ENCODE data around the gene PTPRD. TPM values are rescaled to one million over a fixed set of nuclear protein-coding genes. Genes with fewer than 3 reads are reported as not detected.
"Not testable (repeated sequence)": the region's sequence is repeated elsewhere in the genome, so short reads cannot be mapped to it uniquely, and the experiment has no call there.

Gene PTPRD
- total and polyA plus RNA-seq, 2 donors (not counting 1 experiment from before 2014, with no cell fraction given), result not detected

DNA sequence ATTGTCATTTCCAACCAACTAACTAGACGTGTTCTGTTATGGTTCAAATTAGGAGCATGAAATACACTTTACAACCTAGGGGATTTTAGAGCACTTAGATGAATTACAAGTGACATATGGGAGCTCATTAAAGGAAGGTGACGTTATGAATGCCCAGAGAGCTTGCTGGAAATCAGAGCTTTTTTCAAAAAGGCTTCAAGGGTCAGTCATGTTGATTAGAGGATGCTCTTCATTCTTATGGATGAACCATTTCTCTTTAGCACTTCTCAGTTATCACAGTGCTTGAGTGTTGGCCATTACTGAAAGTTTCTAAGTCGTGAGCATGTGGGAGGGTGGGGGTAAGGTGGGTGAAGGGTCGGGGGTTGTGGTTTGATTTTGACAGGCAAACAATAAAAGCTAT lies 1567.7 kb downstream of the PTPRD start:
- Histone ChIP-seq H3K27ac (ENCODE audit: low read length in 2 of 2) (no peak overlapping the region), H3K36me3 (replicated peaks in 1 of 2; ENCODE audit: control extremely low read depth in 1 of 2, control insufficient read depth in 1 of 2, extremely low read depth in 1 of 2, insufficient read depth in 2 of 2, low read length in 1 of 2) (no peaks in the 10 kb centered on the region), H3K4me2 (replicated peaks; ENCODE audit: low read depth, low read length, poor library complexity, severe bottlenecking) (no peak overlapping the region), H2AFZ (ENCODE audit: insufficient read depth, low read depth, low read length, poor library complexity, severe bottlenecking) (no peak overlapping the region), H3K79me2 (ENCODE audit: control insufficient read depth, insufficient read depth, low read length) (no peaks in the 10 kb centered on the region), H3K4me1 (ENCODE audit: control insufficient read depth in 2 of 2, insufficient read depth in 2 of 2, low read length in 2 of 2) (no peaks in the 10 kb centered on the region), H3K4me3 (ENCODE audit: control extremely low read depth in 1 of 5, extremely low read depth in 1 of 5, insufficient read depth in 1 of 5, low read depth in 2 of 5, low read length in 4 of 5) (no peak overlapping the region), H3K9ac (ENCODE audit: low read length) (no peak overlapping the region), H4K20me1 (ENCODE audit: control insufficient read depth, insufficient read depth, low read length, poor library complexity, severe bottlenecking) (no peaks in the 10 kb centered on the region), H3K27me3 (replicated peaks in 1 of 4; ENCODE audit: control extremely low read depth in 1 of 4, control insufficient read depth in 3 of 4, insufficient read depth in 4 of 4, low read length in 3 of 4) (no peaks in the 10 kb centered on the region), H3K9me3 (ENCODE audit: control extremely low read depth in 1 of 3, control insufficient read depth in 2 of 3, insufficient read depth in 1 of 3, low read length in 2 of 3) (no peaks in the 10 kb centered on the region)
- Mint-ChIP-seq H3K4me1 (no peaks in the 10 kb centered on the region), H3K4me3 (no peak overlapping the region), H3K9me3 (ENCODE audit: insufficient read depth) (peaks cover 6% of the 10 kb centered on the region), H3K27me3 (no peaks in the 10 kb centered on the region), H3K27ac (no peak overlapping the region)
- ATAC-seq (ENCODE audit: low read depth) (no peak), DNase-seq (no peak)
- CTCF ChIA-PET, result no interaction called here
- intact Hi-C loops (cut with micrococcal nuclease), result no loop called here
- WGBS (ENCODE audit: insufficient coverage), result 49% methylated on average over 2 of the region's 4 CpGs
- TF ChIP-seq EZH2 (IDR thresholded peaks at IDR 0.05; ENCODE audit: borderline replicate concordance, insufficient read depth, low read depth, low read length, poor library complexity, severe bottlenecking), result no peak
- TF ChIP-seq, protein P1, sequence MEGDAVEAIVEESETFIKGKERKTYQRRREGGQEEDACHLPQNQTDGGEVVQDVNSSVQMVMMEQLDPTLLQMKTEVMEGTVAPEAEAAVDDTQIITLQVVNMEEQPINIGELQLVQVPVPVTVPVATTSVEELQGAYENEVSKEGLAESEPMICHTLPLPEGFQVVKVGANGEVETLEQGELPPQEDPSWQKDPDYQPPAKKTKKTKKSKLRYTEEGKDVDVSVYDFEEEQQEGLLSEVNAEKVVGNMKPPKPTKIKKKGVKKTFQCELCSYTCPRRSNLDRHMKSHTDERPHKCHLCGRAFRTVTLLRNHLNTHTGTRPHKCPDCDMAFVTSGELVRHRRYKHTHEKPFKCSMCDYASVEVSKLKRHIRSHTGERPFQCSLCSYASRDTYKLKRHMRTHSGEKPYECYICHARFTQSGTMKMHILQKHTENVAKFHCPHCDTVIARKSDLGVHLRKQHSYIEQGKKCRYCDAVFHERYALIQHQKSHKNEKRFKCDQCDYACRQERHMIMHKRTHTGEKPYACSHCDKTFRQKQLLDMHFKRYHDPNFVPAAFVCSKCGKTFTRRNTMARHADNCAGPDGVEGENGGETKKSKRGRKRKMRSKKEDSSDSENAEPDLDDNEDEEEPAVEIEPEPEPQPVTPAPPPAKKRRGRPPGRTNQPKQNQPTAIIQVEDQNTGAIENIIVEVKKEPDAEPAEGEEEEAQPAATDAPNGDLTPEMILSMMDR (IDR thresholded peaks at IDR 0.05), result no peak
- POLR2A ChIA-PET, result no interaction called here

GRCh38 chr9:9043788-9044187 lies 1569.0 kb downstream of the PTPRD start:
- WGBS (ENCODE audit: insufficient coverage), result no CpG with 5 or more reads among the region's 3 CpGs
- H3K4me1 Mint-ChIP-seq; H3K9me3 Mint-ChIP-seq (ENCODE audit: insufficient read depth); POLR2A ChIA-PET; H3K27ac ChIP-seq (ENCODE audit: low read length in 2 of 2); H2AFZ ChIP-seq (ENCODE audit: insufficient read depth, low read depth, low read length, poor library complexity, severe bottlenecking); H4K20me1 ChIP-seq (ENCODE audit: control insufficient read depth, insufficient read depth, low read length, poor library complexity, severe bottlenecking); H3K27me3 ChIP-seq (replicated peaks in 1 of 4; ENCODE audit: control extremely low read depth in 1 of 4, control insufficient read depth in 3 of 4, insufficient read depth in 4 of 4, low read length in 3 of 4); H3K9ac ChIP-seq (ENCODE audit: low read length); H3K4me3 ChIP-seq (ENCODE audit: control extremely low read depth in 1 of 5, extremely low read depth in 1 of 5, insufficient read depth in 1 of 5, low read depth in 2 of 5, low read length in 4 of 5); H3K4me3 Mint-ChIP-seq; intact Hi-C loops (cut with micrococcal nuclease); H3K4me2 ChIP-seq (replicated peaks; ENCODE audit: low read depth, low read length, poor library complexity, severe bottlenecking); DNase-seq; ATAC-seq (ENCODE audit: low read depth); H3K9me3 ChIP-seq (ENCODE audit: control extremely low read depth in 1 of 3, control insufficient read depth in 2 of 3, insufficient read depth in 1 of 3, low read length in 2 of 3); H3K36me3 ChIP-seq (replicated peaks in 1 of 2; ENCODE audit: control extremely low read depth in 1 of 2, control insufficient read depth in 1 of 2, extremely low read depth in 1 of 2, insufficient read depth in 2 of 2, low read length in 1 of 2); H3K4me1 ChIP-seq (ENCODE audit: control insufficient read depth in 2 of 2, insufficient read depth in 2 of 2, low read length in 2 of 2); H3K27me3 Mint-ChIP-seq; H3K27ac Mint-ChIP-seq; H3K79me2 ChIP-seq (ENCODE audit: control insufficient read depth, insufficient read depth, low read length); CTCF ChIA-PET: not testable (repeated sequence)

Measured in B cell (primary cell).